Lung (tissue), 12 donors: Measurements from ENCODE around the gene ERP44. TPM values are rescaled to one million over a fixed set of nuclear protein-coding genes. Genes with fewer than 3 reads are reported as not detected.

Source experiments
- ATAC-seq: fragments of 200-7000 bp; cut with Tn5 transposase; one replicate; pipeline ENCODE4 v1.9.1; 2020; ENCODE audit warnings: moderate number of reproducible peaks; ENCODE audit not compliant: insufficient read depth, low FRiP score
- DNase-seq, 3 donors: peaks; one replicate each; pipeline ENCODE4 v3.0.0-alpha.2; 2013 to 2017
- H3K27ac ChIP-seq, 2 donors: one replicate each; pipeline ENCODE4 v1.5.1; 2013; ENCODE audit warnings: mild to moderate bottlenecking in 2 of 2, moderate library complexity in 2 of 2, control low read depth in 1 of 2, inconsistent platforms in 1 of 2, low read depth in 1 of 2, low read length in 1 of 2
- H3K27me3 ChIP-seq, 3 donors: one replicate each; pipeline ENCODE4 v1.5.1; 2013; ENCODE audit warnings: low read length in 2 of 3; ENCODE audit not compliant: control insufficient read depth in 3 of 3, insufficient read depth in 3 of 3
- H3K36me3 ChIP-seq, 4 donors: one replicate each; pipeline ENCODE4 v1.5.1; 2013; ENCODE audit warnings: low read length in 4 of 4, mild to moderate bottlenecking in 1 of 4, moderate library complexity in 1 of 4; ENCODE audit not compliant: control insufficient read depth in 4 of 4, insufficient read depth in 4 of 4
- H3K4me1 ChIP-seq, 5 donors: one replicate each; pipeline ENCODE4 v1.5.1; 2013; ENCODE audit warnings: low read length in 5 of 5, mild to moderate bottlenecking in 2 of 5, moderate library complexity in 1 of 5; ENCODE audit not compliant: control insufficient read depth in 5 of 5, insufficient read depth in 5 of 5
- H3K4me3 ChIP-seq: one replicate; pipeline ENCODE4 v1.5.1; 2013; ENCODE audit warnings: mild to moderate bottlenecking, control low read depth, moderate library complexity
- H3K9ac ChIP-seq, 2 donors: one replicate each; pipeline ENCODE4 v1.5.1; 2013; ENCODE audit warnings: low read length in 2 of 2, control low read depth in 1 of 2; ENCODE audit not compliant: insufficient read depth in 1 of 2
- H3K9me3 ChIP-seq, 4 donors: one replicate each; pipeline ENCODE4 v1.5.1; 2013; ENCODE audit warnings: low read length in 3 of 4, mild to moderate bottlenecking in 1 of 4, moderate library complexity in 1 of 4; ENCODE audit not compliant: control insufficient read depth in 4 of 4, insufficient read depth in 3 of 4
- WGBS, 2 donors: extraction: QIAGEN DNeasy Blood & Tissue Kit; methylation state at CpG; one replicate each; pipeline ENCODE4 v1.1.7; 2013; 5-methylcytosine and 5-hydroxymethylcytosine counted together
- polyA plus RNA-seq, 2 donors: library from polyadenylated mRNA; stranded (reverse); fragments of 200-250 nt; gene quantifications; one replicate each; pipeline ENCODE4 v1.2.1, GENCODE V29; 2013
- total RNA-seq, 2 donors: library from RNA; depleted of rRNA in 1 of 2; stranded (reverse); fragments of >200 nt in 1 of 2; gene quantifications; one replicate each; pipeline ENCODE4 v1.2.1, GENCODE V29; 2014 to 2021
- TF ChIP-seq, protein P1 (sequence below): IDR thresholded peaks from 2 replicates; pipeline ENCODE4 v1.5.1; 2012; ENCODE audit warnings: mild to moderate bottlenecking; ENCODE audit errors: control extremely low read depth, extremely low read depth
- donor health status: control.
- donor health status: control.
- donor health status: Bipolar disorder and iron deficiency.
- donor health status: healthy.
- donor health status: DM: yes; HTN: yes; CAD: no.

The ERP44 gene
- total and polyA plus RNA-seq, 4 donors, result 22.6 to 27.6 (median 27.0) TPM

DNA sequence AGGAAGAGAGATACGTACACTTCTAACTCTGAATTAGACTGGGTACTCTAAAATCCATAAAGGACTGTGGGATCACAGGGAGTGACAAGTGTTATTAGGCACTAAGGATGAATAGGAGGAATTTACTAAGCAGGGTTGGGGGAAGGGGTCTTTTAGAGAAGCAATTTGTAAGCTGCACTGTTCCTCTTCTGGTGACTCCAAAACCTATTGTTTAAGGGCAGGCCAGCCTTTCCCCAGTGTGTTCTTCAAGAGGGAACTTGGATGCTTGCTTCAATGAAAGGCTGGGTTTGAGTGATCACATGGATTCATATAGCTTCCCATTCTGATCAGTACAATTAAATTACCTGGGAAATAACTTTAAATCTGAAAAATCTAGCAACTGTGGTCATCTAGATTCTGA lies 120.6 kb downstream of the ERP44 start:
- no peaks in the 10 kb centered on the region for H3K4me1 ChIP-seq
- H3K36me3 ChIP-seq, result peaks cover 0 to 11% (median 0%) of the 10 kb centered on the region in 4 donors
- H3K27me3 ChIP-seq, result no peaks in the 10 kb centered on the region
- H3K4me3 ChIP-seq, result no peak overlapping the region
- WGBS, 2 donors, result 100% methylated on average over 1 of the region's 1 CpG
- no peak overlapping the region for H3K9ac ChIP-seq
- H3K27ac ChIP-seq, result no peak overlapping the region
- no peaks in the 10 kb centered on the region for H3K9me3 ChIP-seq
- ATAC-seq (no peak), DNase-seq (no peak)
- TF ChIP-seq, protein P1, sequence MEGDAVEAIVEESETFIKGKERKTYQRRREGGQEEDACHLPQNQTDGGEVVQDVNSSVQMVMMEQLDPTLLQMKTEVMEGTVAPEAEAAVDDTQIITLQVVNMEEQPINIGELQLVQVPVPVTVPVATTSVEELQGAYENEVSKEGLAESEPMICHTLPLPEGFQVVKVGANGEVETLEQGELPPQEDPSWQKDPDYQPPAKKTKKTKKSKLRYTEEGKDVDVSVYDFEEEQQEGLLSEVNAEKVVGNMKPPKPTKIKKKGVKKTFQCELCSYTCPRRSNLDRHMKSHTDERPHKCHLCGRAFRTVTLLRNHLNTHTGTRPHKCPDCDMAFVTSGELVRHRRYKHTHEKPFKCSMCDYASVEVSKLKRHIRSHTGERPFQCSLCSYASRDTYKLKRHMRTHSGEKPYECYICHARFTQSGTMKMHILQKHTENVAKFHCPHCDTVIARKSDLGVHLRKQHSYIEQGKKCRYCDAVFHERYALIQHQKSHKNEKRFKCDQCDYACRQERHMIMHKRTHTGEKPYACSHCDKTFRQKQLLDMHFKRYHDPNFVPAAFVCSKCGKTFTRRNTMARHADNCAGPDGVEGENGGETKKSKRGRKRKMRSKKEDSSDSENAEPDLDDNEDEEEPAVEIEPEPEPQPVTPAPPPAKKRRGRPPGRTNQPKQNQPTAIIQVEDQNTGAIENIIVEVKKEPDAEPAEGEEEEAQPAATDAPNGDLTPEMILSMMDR, result no peak

DNA sequence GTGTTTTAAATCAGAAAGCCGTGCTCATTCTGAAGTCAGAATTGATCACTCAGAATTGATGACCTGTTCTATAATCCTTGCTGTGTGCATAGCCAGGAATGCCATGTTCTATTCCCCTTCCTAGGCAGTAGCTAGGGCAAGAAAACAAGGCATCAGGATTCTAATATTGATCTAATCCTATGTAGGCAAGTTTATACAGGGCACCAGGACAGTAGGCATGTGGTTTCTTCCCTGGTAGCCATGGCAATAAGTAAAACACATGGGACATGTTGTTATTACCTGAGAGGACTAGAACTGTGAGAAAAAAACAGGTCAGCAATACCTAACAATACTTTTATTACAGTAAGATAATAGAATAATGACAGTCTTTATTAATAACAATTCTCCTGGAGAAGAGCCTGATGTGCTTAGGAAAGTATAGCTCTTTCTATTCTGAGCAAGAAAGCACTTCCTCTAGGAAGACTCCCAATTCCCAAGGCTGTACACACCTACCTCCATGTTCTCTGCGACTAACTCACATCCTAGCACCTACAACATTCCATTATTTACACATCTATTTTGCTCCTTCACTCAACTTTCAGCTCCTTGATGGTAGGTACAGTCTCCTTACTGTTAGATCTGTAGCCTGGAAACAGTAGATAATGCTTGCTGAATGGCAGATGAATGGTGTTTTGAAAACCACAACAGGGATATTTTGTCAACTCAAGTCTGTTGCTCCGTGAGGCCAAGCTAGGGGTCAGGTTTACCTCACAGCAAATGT lies 121.6 kb downstream of the ERP44 start:
- WGBS, 2 donors, result 93 to 94% methylated on average over 3 of the region's 3 CpGs
- DNase-seq, result no peak
- TF ChIP-seq, protein P1, result no peak
- peaks cover 0 to 9% (median 0%) of the 10 kb centered on the region in 4 donors for H3K36me3 ChIP-seq
- H3K4me3 ChIP-seq, result no peak overlapping the region
- peaks cover 0 to 3% (median 0%) of the 10 kb centered on the region in 5 donors for H3K4me1 ChIP-seq
- ATAC-seq, result no peak
- H3K9me3 ChIP-seq, result no peaks in the 10 kb centered on the region
- H3K9ac ChIP-seq, result no peak overlapping the region
- H3K27me3 ChIP-seq, result no peaks in the 10 kb centered on the region
- H3K27ac ChIP-seq, result no peak overlapping the region

DNA sequence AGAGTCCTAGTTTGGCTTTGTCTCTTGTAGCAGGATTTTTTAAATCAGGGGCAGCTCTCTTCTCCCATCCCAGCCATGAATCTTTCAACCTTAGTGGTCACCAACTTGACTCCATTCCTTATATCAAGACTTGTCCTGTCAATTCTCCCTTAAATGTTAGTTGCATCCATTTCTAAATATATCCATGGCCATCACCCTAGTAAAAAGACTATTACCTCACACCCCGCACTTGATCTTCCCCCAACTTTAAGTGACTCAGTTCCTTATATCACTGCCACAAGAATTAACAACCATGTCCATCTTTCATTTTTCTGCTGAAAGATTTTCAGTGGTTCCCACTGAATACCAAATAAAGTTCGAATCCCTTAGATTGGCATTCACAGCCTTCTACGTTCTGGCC lies 125.3 kb downstream of the ERP44 start:
- peaks cover 0 to 3% (median 0%) of the 10 kb centered on the region in 5 donors for H3K4me1 ChIP-seq
- no peak for DNase-seq
- 98% methylated on average over 3 of the region's 3 CpGs for WGBS, 2 donors
- ATAC-seq, result no peak
- H3K9ac ChIP-seq, result no peak overlapping the region
- H3K9me3 ChIP-seq, result no peaks in the 10 kb centered on the region
- H3K36me3 ChIP-seq, result peaks cover 9 to 20% (median 14%) of the 10 kb centered on the region in 4 donors
- TF ChIP-seq, protein P1, result no peak
- H3K27ac ChIP-seq, result no peak overlapping the region
- H3K4me3 ChIP-seq, result no peak overlapping the region
- no peaks in the 10 kb centered on the region for H3K27me3 ChIP-seq
